Measurements from ENCODE around the gene C6orf89. TPM values are rescaled to one million over a fixed set of nuclear protein-coding genes. Genes with fewer than 3 reads are reported as not detected.

The C6orf89 gene
- total RNA-seq, 1 experiment from 2014 or later: 11.8 TPM

DNA sequence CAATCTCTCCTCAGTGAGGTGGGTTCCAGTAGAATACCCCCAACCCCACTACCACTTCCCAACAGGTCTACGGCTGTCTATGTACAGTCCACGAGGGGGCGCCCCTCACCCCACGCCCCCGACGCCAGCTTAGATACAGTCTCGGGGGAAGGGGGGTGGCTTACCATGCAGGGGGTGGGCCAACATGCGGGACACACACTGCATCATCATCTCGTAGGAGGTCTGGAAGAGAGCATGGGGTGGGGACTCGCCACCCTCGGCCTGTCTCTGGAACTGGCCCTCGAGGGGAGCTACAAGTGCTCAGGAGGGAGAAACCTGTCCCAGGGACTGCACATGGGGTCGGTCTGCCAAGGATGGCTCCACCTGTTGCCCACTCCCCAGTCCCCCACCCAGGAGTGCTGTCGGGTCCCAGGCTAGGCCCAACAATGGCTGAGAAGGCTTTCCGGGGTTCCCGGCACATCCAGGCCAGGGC is 91.8 kb downstream of the C6orf89 start:
- no peak overlapping the region for H3K14ac ChIP-seq (ENCODE audit: insufficient read depth, low read length)
- no peaks in the 10 kb centered on the region for H3K9me3 ChIP-seq (ENCODE audit: control insufficient read depth, low read depth, low read length)
- H2BK20ac ChIP-seq (ENCODE audit: low read depth, low read length, poor library complexity, severe bottlenecking): no peak overlapping the region
- Mint-ChIP-seq H3K27me3 (ENCODE audit: low read depth) (no peaks in the 10 kb centered on the region), H3K9me3 (no peaks in the 10 kb centered on the region), H3K4me3 (no peak overlapping the region), H3K27ac (no peak overlapping the region; a peak in 1 of 7 replicates), H3K4me1 (peaks cover 25 to 28% of the 10 kb centered on the region in 2 experiments), H3K36me3 (ENCODE audit: insufficient read depth in 1 of 3, low read depth in 3 of 3) (peaks cover 51 to 76% (median 68%) of the 10 kb centered on the region in 3 experiments; a peak in 6 of 7 replicates)
- H3K9ac ChIP-seq (ENCODE audit: extremely low read depth, insufficient read length, low read length): no peak overlapping the region
- H3K27ac ChIP-seq (ENCODE audit: insufficient read length, low read depth, low read length): no peak overlapping the region
- H4K91ac ChIP-seq (ENCODE audit: insufficient read length, low read depth, low read length): no peak overlapping the region
- no peak overlapping the region for H2BK5ac ChIP-seq (ENCODE audit: insufficient read length, low read length)
- no peak overlapping the region for H2BK15ac ChIP-seq (ENCODE audit: low read depth, low read length)
- H3K79me1 ChIP-seq (ENCODE audit: insufficient read depth, low read depth, low read length, poor library complexity, severe bottlenecking): peaks cover 3% of the 10 kb centered on the region
- no peak overlapping the region for H3K23ac ChIP-seq (ENCODE audit: insufficient read length, low read depth, low read length)
- H3K56ac ChIP-seq (ENCODE audit: insufficient read length, low read depth, low read length): no peak overlapping the region
- no CpG with 5 or more reads among the region's 16 CpGs for WGBS (ENCODE audit: extremely low coverage, insufficient read length, low lambda C conversion rate)
- no peak overlapping the region for H2BK12ac ChIP-seq (ENCODE audit: insufficient read length, low read depth, low read length)
- H2AFZ ChIP-seq (ENCODE audit: low read length): no peak overlapping the region
- H3K18ac ChIP-seq (ENCODE audit: insufficient read length, low read depth, low read length): no peak overlapping the region
- H3K23me2 ChIP-seq (ENCODE audit: insufficient read length, low read depth, low read length, poor library complexity, severe bottlenecking): no peaks in the 10 kb centered on the region
- peaks cover 5% of the 10 kb centered on the region; the same call in 1 of the 2 replicates for H3K4me1 ChIP-seq (ENCODE audit: insufficient read depth, low read length)
- no peak overlapping the region for H3K4ac ChIP-seq (ENCODE audit: low read depth, low read length)
- H3T11ph ChIP-seq (ENCODE audit: low read length): no peak overlapping the region
- H3K79me2 ChIP-seq (ENCODE audit: insufficient read depth, low read length): peaks cover 18% of the 10 kb centered on the region; the same call in 1 of the 2 replicates
- DNase-seq: peak; percentile 61
- H4K5ac ChIP-seq (ENCODE audit: insufficient read length, low read depth, low read length): no peak overlapping the region
- no peak overlapping the region for H4K8ac ChIP-seq (replicated peaks; ENCODE audit: insufficient read length, low read depth, low read length)
- no peak overlapping the region for H2BK120ac ChIP-seq (ENCODE audit: low read depth, low read length, poor library complexity, severe bottlenecking)
- no peaks in the 10 kb centered on the region for H3K27me3 ChIP-seq (ENCODE audit: insufficient read depth, low read length)
- H2AK5ac ChIP-seq (ENCODE audit: insufficient read length, low read length): no peak overlapping the region
- no peak overlapping the region for H3K4me2 ChIP-seq (ENCODE audit: insufficient read depth, insufficient read length, low read length)
- TF ChIP-seq, protein P1, sequence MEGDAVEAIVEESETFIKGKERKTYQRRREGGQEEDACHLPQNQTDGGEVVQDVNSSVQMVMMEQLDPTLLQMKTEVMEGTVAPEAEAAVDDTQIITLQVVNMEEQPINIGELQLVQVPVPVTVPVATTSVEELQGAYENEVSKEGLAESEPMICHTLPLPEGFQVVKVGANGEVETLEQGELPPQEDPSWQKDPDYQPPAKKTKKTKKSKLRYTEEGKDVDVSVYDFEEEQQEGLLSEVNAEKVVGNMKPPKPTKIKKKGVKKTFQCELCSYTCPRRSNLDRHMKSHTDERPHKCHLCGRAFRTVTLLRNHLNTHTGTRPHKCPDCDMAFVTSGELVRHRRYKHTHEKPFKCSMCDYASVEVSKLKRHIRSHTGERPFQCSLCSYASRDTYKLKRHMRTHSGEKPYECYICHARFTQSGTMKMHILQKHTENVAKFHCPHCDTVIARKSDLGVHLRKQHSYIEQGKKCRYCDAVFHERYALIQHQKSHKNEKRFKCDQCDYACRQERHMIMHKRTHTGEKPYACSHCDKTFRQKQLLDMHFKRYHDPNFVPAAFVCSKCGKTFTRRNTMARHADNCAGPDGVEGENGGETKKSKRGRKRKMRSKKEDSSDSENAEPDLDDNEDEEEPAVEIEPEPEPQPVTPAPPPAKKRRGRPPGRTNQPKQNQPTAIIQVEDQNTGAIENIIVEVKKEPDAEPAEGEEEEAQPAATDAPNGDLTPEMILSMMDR (conservative IDR thresholded peaks at IDR 0.05): peak; percentile 71
- H4K20me1 ChIP-seq (ENCODE audit: control insufficient read depth, insufficient read depth, insufficient read length): no peaks in the 10 kb centered on the region

Other genes starting within 250 kb of the C6orf89 start
- gene CDKN1A, start 207.2 kb upstream of the C6orf89 start, total RNA-seq (2021): 17.4 and 19.1 TPM in 2 replicates
- gene RAB44, start 188.1 kb upstream of the C6orf89 start, total RNA-seq (2021): 0.04 TPM in 1 of 2 replicates, not detected in the other
- 0.29 and 0.52 TPM in 2 replicates for gene CPNE5, start 46.5 kb upstream of the C6orf89 start, total RNA-seq (2021)
- gene PPIL1, start 11.1 kb upstream of the C6orf89 start, total RNA-seq (2021): 87.8 and 88.3 TPM in 2 replicates
- gene PI16, start 68.8 kb downstream of the C6orf89 start, total RNA-seq (2021): not detected in 2 replicates
- 200 and 205 TPM in 2 replicates for gene MTCH1, start 100.2 kb downstream of the C6orf89 start, total RNA-seq (2021)
- 0.09 and 0.13 TPM in 2 replicates for gene FGD2, start 119.7 kb downstream of the C6orf89 start, total RNA-seq (2021)

All from H9 (cell line).